ENCODE results near the gene CCDC40. TPM values are rescaled to one million over a fixed set of nuclear protein-coding genes. Genes with fewer than 3 reads are reported as not detected.
A peak's percentile ranks its signal among the peaks of the same experiment; 100 is the strongest.

CCDC40 gene
- total RNA-seq, 2 donors from 2014 or later, result 21.7 to 38.9 TPM

DNA sequence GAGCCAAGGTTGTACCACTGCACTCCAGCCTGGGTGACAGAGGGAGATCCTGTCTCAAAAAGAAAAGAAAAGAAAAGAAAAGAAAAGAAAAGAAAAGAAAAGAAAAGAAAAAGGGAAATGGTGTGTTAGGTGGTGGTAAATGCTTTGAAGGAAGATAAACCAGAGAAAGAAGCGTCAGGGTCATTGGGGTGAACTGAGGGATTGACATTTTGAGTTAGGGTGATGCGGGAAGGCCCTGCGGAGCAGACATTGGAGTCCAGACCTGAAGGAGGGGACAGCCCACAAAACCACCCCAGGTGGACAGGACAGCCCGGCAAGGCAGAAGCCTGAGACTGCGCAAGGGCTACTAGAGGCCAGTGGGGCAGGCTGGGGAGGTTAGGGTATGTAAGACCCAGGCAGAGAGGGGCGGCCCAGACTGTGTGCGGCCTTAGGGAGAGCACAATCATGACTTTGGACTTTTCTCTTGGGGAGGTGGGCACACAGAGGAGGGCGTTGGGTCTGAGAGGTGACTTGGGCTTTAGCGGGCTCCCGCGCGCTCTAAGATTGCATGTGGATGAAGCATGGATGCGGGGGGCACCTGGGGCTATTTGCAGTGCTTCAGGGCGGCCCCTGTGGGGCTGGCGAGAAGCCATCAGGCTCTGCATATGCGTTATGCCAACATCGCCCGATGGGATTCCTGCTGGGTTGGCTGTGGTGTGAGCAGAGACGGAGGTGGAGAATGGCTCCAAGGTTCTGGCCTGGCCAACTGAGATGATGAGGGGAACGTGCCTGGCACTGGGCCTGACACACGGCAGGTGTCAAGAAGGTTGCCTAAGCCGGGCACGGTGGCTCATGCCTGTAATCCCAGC lies 61.6 kb downstream of the CCDC40 start:
- H3K4me3 ChIP-seq (ENCODE audit: low read length), result no peak overlapping the region
- no peak overlapping the region for H3K4me3 Mint-ChIP-seq
- H3K27me3 Mint-ChIP-seq (ENCODE audit: insufficient read depth), result peaks cover 7% of the 10 kb centered on the region
- H3K4me1 ChIP-seq (ENCODE audit: control insufficient read depth, insufficient read depth, low read length), result no peaks in the 10 kb centered on the region
- no peaks in the 10 kb centered on the region for H3K9me3 Mint-ChIP-seq
- H3K9me3 ChIP-seq (ENCODE audit: control insufficient read depth, low read length), result no peaks in the 10 kb centered on the region
- WGBS, 2 experiments (ENCODE audit: insufficient coverage in 1 of 2, insufficient read length in 1 of 2), result 86 to 93% methylated on average over 14 to 23 of the region's 23 CpGs
- no peak overlapping the region for H3K27ac ChIP-seq (ENCODE audit: low read depth, low read length)
- no peaks in the 10 kb centered on the region for H3K36me3 Mint-ChIP-seq (ENCODE audit: low read depth)
- DNase-seq, result no peak
- no peak for TF ChIP-seq CTCF (conservative IDR thresholded peaks at IDR 0.05)
- no peak overlapping the region for H3K27ac Mint-ChIP-seq
- H3K36me3 ChIP-seq (ENCODE audit: control insufficient read depth, insufficient read depth, low read length), result no peaks in the 10 kb centered on the region
- no peaks in the 10 kb centered on the region for H3K27me3 ChIP-seq (ENCODE audit: control insufficient read depth, insufficient read depth, low read length, poor library complexity, severe bottlenecking)
- peaks cover 12% of the 10 kb centered on the region for H3K4me1 Mint-ChIP-seq
- H3K9ac ChIP-seq (ENCODE audit: extremely low read depth, low read length, poor library complexity, severe bottlenecking), result no peak overlapping the region

DNA sequence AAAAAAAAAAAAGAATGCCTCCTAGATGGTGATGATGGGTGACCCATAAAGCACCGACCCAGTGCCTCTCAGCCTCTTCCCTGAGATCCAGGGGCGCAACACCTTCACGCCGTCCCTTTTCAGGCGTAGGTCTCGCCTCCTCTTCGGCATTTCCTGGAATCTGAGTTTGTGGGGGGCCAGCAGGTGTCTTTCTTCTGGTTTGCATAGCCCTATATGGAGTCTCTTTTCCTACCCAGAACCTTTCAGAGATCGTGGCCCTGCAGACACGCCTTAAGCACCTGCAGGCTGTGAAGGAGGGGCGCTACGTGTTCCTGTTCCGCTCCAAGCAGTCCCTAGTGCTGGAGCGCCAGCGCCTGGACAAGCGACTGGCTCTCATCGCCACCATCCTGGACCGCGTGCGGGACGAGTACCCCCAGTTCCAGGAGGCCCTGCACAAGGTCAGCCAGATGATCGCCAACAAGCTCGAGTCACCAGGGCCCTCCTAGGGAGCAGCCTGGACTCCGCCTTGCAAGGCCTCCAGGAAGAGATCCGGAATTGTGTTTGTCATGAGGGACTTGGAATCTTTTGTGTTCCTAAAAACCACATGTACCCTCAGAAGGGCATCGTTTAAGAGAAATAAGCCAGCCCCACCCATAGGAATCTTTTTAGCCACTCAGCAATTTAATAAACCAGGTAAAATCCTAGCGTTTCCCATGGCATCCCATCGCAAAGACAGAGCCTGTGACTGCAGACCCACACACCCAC lies 63.0 kb downstream of the CCDC40 start:
- no peak overlapping the region for H3K27ac ChIP-seq (ENCODE audit: low read depth, low read length)
- 91 to 96% methylated on average over 22 to 27 of the region's 27 CpGs for WGBS, 2 experiments (ENCODE audit: insufficient coverage in 1 of 2, insufficient read length in 1 of 2)
- TF ChIP-seq CTCF (conservative IDR thresholded peaks at IDR 0.05), result no peak
- Mint-ChIP-seq H3K36me3 (ENCODE audit: low read depth) (no peaks in the 10 kb centered on the region), H3K27ac (no peak overlapping the region), H3K4me1 (peaks cover 16% of the 10 kb centered on the region), H3K9me3 (no peaks in the 10 kb centered on the region), H3K4me3 (no peak overlapping the region), H3K27me3 (ENCODE audit: insufficient read depth) (peaks cover 7% of the 10 kb centered on the region)
- no peaks in the 10 kb centered on the region for H3K9me3 ChIP-seq (ENCODE audit: control insufficient read depth, low read length)
- H3K4me3 ChIP-seq (ENCODE audit: low read length), result no peak overlapping the region
- H3K4me1 ChIP-seq (ENCODE audit: control insufficient read depth, insufficient read depth, low read length), result no peaks in the 10 kb centered on the region
- H3K27me3 ChIP-seq (ENCODE audit: control insufficient read depth, insufficient read depth, low read length, poor library complexity, severe bottlenecking), result no peaks in the 10 kb centered on the region
- peak; percentile 53 for DNase-seq
- H3K36me3 ChIP-seq (ENCODE audit: control insufficient read depth, insufficient read depth, low read length), result no peaks in the 10 kb centered on the region
- H3K9ac ChIP-seq (ENCODE audit: extremely low read depth, low read length, poor library complexity, severe bottlenecking), result no peak overlapping the region

DNA sequence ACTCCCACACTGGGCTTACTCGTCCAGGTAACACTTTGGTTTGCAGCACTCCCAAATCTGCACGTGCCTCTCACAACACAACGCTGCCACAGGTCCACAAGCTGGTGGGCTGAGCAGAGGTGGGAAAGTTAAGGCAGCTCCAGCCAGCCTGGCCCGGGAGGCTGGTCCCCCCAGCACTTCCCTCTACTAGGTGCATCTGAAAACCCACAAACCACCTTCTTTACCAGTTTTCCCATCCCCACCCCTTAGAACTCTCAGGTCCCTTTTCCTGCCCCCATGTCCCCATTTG lies 63.5 kb downstream of the CCDC40 start:
- no peaks in the 10 kb centered on the region for H3K9me3 Mint-ChIP-seq
- H3K36me3 Mint-ChIP-seq (ENCODE audit: low read depth), result no peaks in the 10 kb centered on the region

More for the DNA sequence above, 63.5 kb downstream of the CCDC40 start:
- H3K9ac ChIP-seq (ENCODE audit: extremely low read depth, low read length, poor library complexity, severe bottlenecking), result no peak overlapping the region
- Mint-ChIP-seq H3K4me3 (no peak overlapping the region), H3K27ac (no peak overlapping the region), H3K27me3 (ENCODE audit: insufficient read depth) (peaks cover 7% of the 10 kb centered on the region), H3K4me1 (peaks cover 16% of the 10 kb centered on the region)
- no peak for TF ChIP-seq CTCF (conservative IDR thresholded peaks at IDR 0.05)
- H3K4me3 ChIP-seq (ENCODE audit: low read length), result no peak overlapping the region
- no peaks in the 10 kb centered on the region for H3K9me3 ChIP-seq (ENCODE audit: control insufficient read depth, low read length)
- H3K27me3 ChIP-seq (ENCODE audit: control insufficient read depth, insufficient read depth, low read length, poor library complexity, severe bottlenecking), result no peaks in the 10 kb centered on the region
- 92 to 100% methylated on average over 4 of the region's 4 CpGs for WGBS, 2 experiments (ENCODE audit: insufficient coverage in 1 of 2, insufficient read length in 1 of 2)
- no peaks in the 10 kb centered on the region for H3K36me3 ChIP-seq (ENCODE audit: control insufficient read depth, insufficient read depth, low read length)
- no peak overlapping the region for H3K27ac ChIP-seq (ENCODE audit: low read depth, low read length)
- no peak for DNase-seq
- H3K4me1 ChIP-seq (ENCODE audit: control insufficient read depth, insufficient read depth, low read length), result no peaks in the 10 kb centered on the region

All from endodermal cell (in vitro differentiated cells).